Transverse colon (tissue), 4 donors: ENCODE measurements around the gene PIM3. TPM values are rescaled to one million over a fixed set of nuclear protein-coding genes. Genes with fewer than 3 reads are reported as not detected.
"Not testable (repeated sequence)": the region's sequence is repeated elsewhere in the genome, so short reads cannot be mapped to it uniquely, and the experiment has no call there.

ENCODE experiments used
- DNase-seq: peaks from one replicate; pipeline ENCODE4 v3.0.0-alpha.2; 2019
- H3K27ac ChIP-seq, 4 donors: fragments of 200-600 bp; sonication (generic); 2 replicates each; pipeline ENCODE4 v1.5.1; 2016 to 2018; ENCODE audit warnings: inconsistent platforms in 4 of 4
- H3K27me3 ChIP-seq: fragments of 200-600 bp; sonication (generic); 2 replicates; pipeline ENCODE4 v1.5.1; 2017; ENCODE audit warnings: inconsistent platforms
- H3K36me3 ChIP-seq, 4 donors: fragments of 200-600 bp; sonication (generic); 2 replicates each; pipeline ENCODE4 v1.5.1; 2017 to 2019; ENCODE audit warnings: inconsistent platforms in 4 of 4
- H3K4me1 ChIP-seq, 4 donors: fragments of 200-600 bp; sonication (generic); 2 replicates each; pipeline ENCODE4 v1.5.1; 2017 to 2020; ENCODE audit warnings: inconsistent platforms in 4 of 4
- H3K4me3 ChIP-seq, 4 donors: fragments of 200-600 bp; sonication (generic); 1 replicate in 1 of 4; 2 replicates in 3 of 4; pipeline versions ENCODE4 v1.5.1 to v1.6.1; 2017 to 2019; ENCODE audit warnings: inconsistent platforms in 4 of 4
- H3K9me3 ChIP-seq, 2 donors: fragments of 200-600 bp; sonication (generic); 2 replicates each; pipeline ENCODE4 v1.5.1; 2017 to 2019; ENCODE audit warnings: inconsistent platforms in 2 of 2
- CTCF ChIP-seq, 5 experiments: fragments of 200-600 bp in 3 of 5; fragments of 450-650 bp in 2 of 5; sonication (generic) in 3 of 5; IDR thresholded peaks; 1 replicate in 2 of 5; 2 replicates in 3 of 5; pipeline ENCODE4 v1.5.1; 2016 to 2017; ENCODE audit warnings: antibody characterized with exemption in 5 of 5, inconsistent platforms in 3 of 5, mild to moderate bottlenecking in 2 of 5, moderate library complexity in 1 of 5
- EP300 ChIP-seq: sonication (generic); formaldehyde crosslinking; IDR thresholded peaks from one replicate; pipeline ENCODE4 v1.6.1; 2017; ENCODE audit warnings: antibody characterized with exemption, low read depth
- POLR2A ChIP-seq: fragments of 450-650 bp; IDR thresholded peaks from one replicate; pipeline ENCODE4 v1.6.1; 2016; ENCODE audit warnings: antibody characterized with exemption, mild to moderate bottlenecking, moderate library complexity
- POLR2AphosphoS5 ChIP-seq, 3 donors: sonication (generic); formaldehyde crosslinking; IDR thresholded peaks; one replicate each; pipeline ENCODE4 v1.6.1; 2016; ENCODE audit warnings: antibody characterized with exemption in 3 of 3
- WGBS, 2 donors: methylation state at CpG; one replicate each; pipeline ENCODE4 v1.1.5; 2018; ENCODE audit warnings: low coverage in 1 of 2; 5-methylcytosine and 5-hydroxymethylcytosine counted together
- in situ Hi-C, 4 donors: fragments of 200-750 bp; cut with MboI; loops; one replicate each; pipeline versions ENCODE4 v1.15.0 to v1.15.1; 2017; ENCODE audit warnings: low sequenced_read_pairs in 3 of 4, low pct_ligation_motif_present in 1 of 4, low pct_unique_long_range_greater_than_20kb in 1 of 4
- intact Hi-C: fragments of 100-400 bp; cut with DNase I; formaldehyde crosslinking; loops from one replicate; pipeline ENCODE4 v1.15.1; 2023; ENCODE audit warnings: low total_unique reads
- total RNA-seq, 4 donors: library from RNA; depleted of rRNA; stranded (reverse); fragments of >200 nt; gene quantifications; one replicate each; pipeline ENCODE4 v1.1.0, GENCODE V29; 2016

The PIM3 gene
- total RNA-seq, 4 donors from 2014 or later: 115 to 290 (median 147) TPM

GRCh38 chr22:49977578-49977977 is 17.0 kb downstream of the PIM3 start:
- in situ Hi-C loops (no loop called here), intact Hi-C loops (no loop called here)
- H3K27ac ChIP-seq: no peak overlapping the region
- peaks cover 12% of the 10 kb centered on the region for H3K27me3 ChIP-seq
- TF ChIP-seq CTCF (IDR thresholded peaks at IDR 0.05) (no peak), EP300 (no peak), POLR2AphosphoS5 (IDR thresholded peaks at IDR 0.05) (no peak), POLR2A (no peak)
- no peak for DNase-seq
- peaks cover 5 to 7% of the 10 kb centered on the region in 2 donors for H3K9me3 ChIP-seq
- WGBS, 2 donors: 76 to 86% methylated on average over 5 to 14 of the region's 14 CpGs
- H3K36me3 ChIP-seq: no peaks in the 10 kb centered on the region
- H3K4me3 ChIP-seq: no peak overlapping the region
- peaks cover 0 to 10% (median 6%) of the 10 kb centered on the region in 4 donors for H3K4me1 ChIP-seq

GRCh38 chr22:49979587-49980264 is 19.2 kb downstream of the PIM3 start:
- peak; percentile 53 for DNase-seq
- no peak for TF ChIP-seq POLR2A
- TF ChIP-seq CTCF (IDR thresholded peaks at IDR 0.05): peak; percentile 54 to 68 (median 58)
- TF ChIP-seq EP300: no peak
- TF ChIP-seq POLR2AphosphoS5 (IDR thresholded peaks at IDR 0.05): no peak
- H3K4me3 ChIP-seq: no peak overlapping the region
- intact Hi-C loops (no loop called here), in situ Hi-C loops (loop anchor here in 1 of 4 donors (10.0 kb wide), 1 partner anchor 45 kb away; no protein-coding TSS in a partner anchor)
- peaks cover 5 to 7% of the 10 kb centered on the region in 2 donors for H3K9me3 ChIP-seq
- 47 to 61% methylated on average over 4 to 7 of the region's 7 CpGs for WGBS, 2 donors
- peaks cover 5 to 20% (median 10%) of the 10 kb centered on the region in 4 donors for H3K4me1 ChIP-seq
- no peak overlapping the region for H3K27ac ChIP-seq
- peaks cover 33% of the 10 kb centered on the region for H3K27me3 ChIP-seq
- no peaks in the 10 kb centered on the region for H3K36me3 ChIP-seq

- intact Hi-C loops, H3K36me3 ChIP-seq, H3K27ac ChIP-seq, DNase-seq, H3K4me1 ChIP-seq, H3K4me3 ChIP-seq: not testable (repeated sequence)
- H3K9me3 ChIP-seq: peaks cover 11 to 19% of the 10 kb centered on the region in 2 donors
- in situ Hi-C loops: loop anchor here in 1 of 4 donors (10.0 kb wide), 1 partner anchor 47 kb away; no protein-coding TSS in a partner anchor
- WGBS, 2 donors: 93 to 97% methylated on average over 7 of the region's 7 CpGs
- H3K27me3 ChIP-seq: peaks cover 54% of the 10 kb centered on the region
Observed at GRCh38 chr22:49981799-49982198, 21.2 kb downstream of the PIM3 start.

- in situ Hi-C loops (loop anchor here in 1 of 4 donors (10.0 kb wide), 1 partner anchor 49 kb away; no protein-coding TSS in a partner anchor), intact Hi-C loops (no loop called here)
- WGBS, 2 donors: 36% methylated on average over 35 of the region's 90 CpGs; no CpG with 5 or more reads in 1 of the 2 donors
- H3K27me3 ChIP-seq: peaks cover 55% of the 10 kb centered on the region
- peaks cover 11 to 19% of the 10 kb centered on the region in 2 donors for H3K9me3 ChIP-seq
- TF ChIP-seq POLR2A (no peak), CTCF (IDR thresholded peaks at IDR 0.05) (peak in 3 of 5 experiments; percentile 33 to 42 (median 42)), EP300 (no peak), POLR2AphosphoS5 (IDR thresholded peaks at IDR 0.05) (no peak)
- H3K36me3 ChIP-seq: no peaks in the 10 kb centered on the region
- peak overlapping the region in 2 of 4 donors; percentile 11 to 33 for H3K4me3 ChIP-seq
- H3K4me1 ChIP-seq: peaks cover 0 to 10% (median 7%) of the 10 kb centered on the region in 4 donors
- no peak for DNase-seq
- no peak overlapping the region for H3K27ac ChIP-seq
Observed at GRCh38 chr22:49983148-49984042, 22.8 kb downstream of the PIM3 start.
